WTC11 (cell line): Measurements from ENCODE around the gene KCNT2. TPM values are rescaled to one million over a fixed set of nuclear protein-coding genes. Genes with fewer than 3 reads are reported as not detected.

ENCODE experiments used
- ATAC-seq: fragments of 200-7000 bp; cut with Tn5 transposase; 2 replicates; pipeline ENCODE4 v1.10.0; 2021; ENCODE audit warnings: mild to moderate bottlenecking, moderate library complexity
- CTCF ChIA-PET: fragments of 300-600 bp; sonication (Branson Sonifier 250); formaldehyde crosslinking; loops from one replicate; lab custom pipeline; 2021; ENCODE audit warnings: antibody characterized with exemption; lab: Charles Lee
- POLR2A ChIA-PET: fragments of 350-600 bp; sonication (Branson Sonifier 250); formaldehyde crosslinking; loops from one replicate; lab custom pipeline; 2021; ENCODE audit warnings: antibody characterized with exemption; lab: Charles Lee
- DNase-seq: peaks from one replicate; pipeline ENCODE4 v3.0.0; 2021; ENCODE audit warnings: low spot score
- H3K27ac Mint-ChIP-seq: 2 replicates; pipeline ENCODE4 v1.8.0; 2021; ENCODE audit warnings: mixed read lengths
- H3K27me3 Mint-ChIP-seq: 2 replicates; pipeline ENCODE4 v1.8.0; 2021; ENCODE audit warnings: low read depth, mild to moderate bottlenecking, moderate library complexity, mixed read lengths
- H3K36me3 Mint-ChIP-seq: 2 replicates; pipeline ENCODE4 v1.8.0; 2021; ENCODE audit warnings: mixed read lengths
- H3K4me1 Mint-ChIP-seq: 2 replicates; pipeline ENCODE4 v1.8.0; 2022; ENCODE audit warnings: mixed read lengths
- H3K4me3 Mint-ChIP-seq: 2 replicates; pipeline ENCODE4 v1.8.0; 2021; ENCODE audit warnings: mild to moderate bottlenecking, moderate library complexity, mixed read lengths
- H3K9me3 Mint-ChIP-seq: 2 replicates; pipeline ENCODE4 v1.8.0; 2021; ENCODE audit warnings: mixed read lengths
- ATF1 ChIP-seq: sonication (generic); formaldehyde crosslinking; IDR thresholded peaks from 2 replicates; pipeline ENCODE4 v1.8.1; 2023; ENCODE audit warnings: mild to moderate bottlenecking, moderate library complexity, missing genetic modification reagents
- CREM ChIP-seq: sonication (generic); formaldehyde crosslinking; IDR thresholded peaks from 2 replicates; pipeline ENCODE4 v1.8.1; 2022; ENCODE audit warnings: mild to moderate bottlenecking, missing genetic modification reagents, moderate library complexity
- ESRRA ChIP-seq: sonication (generic); formaldehyde crosslinking; IDR thresholded peaks from 2 replicates; pipeline ENCODE4 v1.8.1; 2022; ENCODE audit warnings: mild to moderate bottlenecking, missing genetic modification reagents, borderline replicate concordance
- FOXP1 ChIP-seq: sonication (generic); formaldehyde crosslinking; IDR thresholded peaks from 2 replicates; pipeline ENCODE4 v1.8.0; 2022; ENCODE audit warnings: missing genetic modification reagents, mild to moderate bottlenecking, moderate library complexity, borderline replicate concordance
- GTF2I ChIP-seq: fragments of 250-450 bp; sonication (Bioruptor Pico); conservative IDR thresholded peaks from 2 replicates; pipeline ENCODE4 v1.4.0; 2021; ENCODE audit warnings: mild to moderate bottlenecking
- JUN ChIP-seq: sonication (generic); formaldehyde crosslinking; IDR thresholded peaks from 2 replicates; pipeline ENCODE4 v1.8.0; 2023; ENCODE audit warnings: mild to moderate bottlenecking, missing genetic modification reagents
- NFE2L1 ChIP-seq: sonication (generic); formaldehyde crosslinking; IDR thresholded peaks from 2 replicates; pipeline ENCODE4 v1.8.1; 2023; ENCODE audit warnings: missing genetic modification reagents
- OVOL2 ChIP-seq: fragments of 250-450 bp; sonication (Bioruptor Pico); IDR thresholded peaks from 2 replicates; pipeline ENCODE4 v1.9.0; 2021; ENCODE audit warnings: mild to moderate bottlenecking, borderline replicate concordance
- PRRX2 ChIP-seq: fragments of 250-450 bp; sonication (Bioruptor Pico); IDR thresholded peaks from 2 replicates; pipeline ENCODE4 v1.8.0; 2021; ENCODE audit warnings: mild to moderate bottlenecking
- RELA ChIP-seq: sonication (generic); formaldehyde crosslinking; IDR thresholded peaks from 2 replicates; pipeline ENCODE4 v1.8.1; 2022; ENCODE audit warnings: missing genetic modification reagents, mild to moderate bottlenecking, borderline replicate concordance
- ZNF423 ChIP-seq: fragments of 250-450 bp; sonication (Bioruptor Pico); IDR thresholded peaks from 2 replicates; pipeline ENCODE4 v2.1.2; 2022; ENCODE audit warnings: mild to moderate bottlenecking, moderate library complexity
- ZNF671 ChIP-seq: fragments of 250-450 bp; sonication (Bioruptor Pico); IDR thresholded peaks from 2 replicates; pipeline ENCODE4 v1.8.0; 2021; ENCODE audit warnings: mild to moderate bottlenecking
- total RNA-seq: library from RNA; stranded (reverse); gene quantifications from 3 replicates; pipeline ENCODE4 v1.2.3, GENCODE V29; 2021
- TF ChIP-seq, protein P1 (sequence below): sonication (generic); formaldehyde crosslinking; IDR thresholded peaks from 2 replicates; pipeline ENCODE4 v1.8.0; 2023; ENCODE audit warnings: missing genetic modification reagents
- TF ChIP-seq, protein P2 (sequence below): sonication (generic); formaldehyde crosslinking; IDR thresholded peaks from 2 replicates; pipeline ENCODE4 v1.8.0; 2022; ENCODE audit warnings: mild to moderate bottlenecking, missing genetic modification reagents
- TF ChIP-seq, protein P3 (sequence below): sonication (generic); formaldehyde crosslinking; conservative IDR thresholded peaks from 2 replicates; pipeline ENCODE4 v1.8.1; 2023; ENCODE audit warnings: mild to moderate bottlenecking, low read depth, missing genetic modification reagents, moderate library complexity
- TF ChIP-seq, protein P4 (sequence below): sonication (generic); formaldehyde crosslinking; IDR thresholded peaks from 2 replicates; pipeline ENCODE4 v1.8.1; 2023; ENCODE audit warnings: mild to moderate bottlenecking, missing genetic modification reagents
- TF ChIP-seq, protein P5 (sequence below): fragments of 250-450 bp; sonication (Bioruptor Pico); IDR thresholded peaks from 2 replicates; pipeline ENCODE4 v1.9.0; 2021; ENCODE audit warnings: mild to moderate bottlenecking, borderline replicate concordance

KCNT2 gene
- total RNA-seq, 1 experiment from 2014 or later, result 11.6 TPM

DNA sequence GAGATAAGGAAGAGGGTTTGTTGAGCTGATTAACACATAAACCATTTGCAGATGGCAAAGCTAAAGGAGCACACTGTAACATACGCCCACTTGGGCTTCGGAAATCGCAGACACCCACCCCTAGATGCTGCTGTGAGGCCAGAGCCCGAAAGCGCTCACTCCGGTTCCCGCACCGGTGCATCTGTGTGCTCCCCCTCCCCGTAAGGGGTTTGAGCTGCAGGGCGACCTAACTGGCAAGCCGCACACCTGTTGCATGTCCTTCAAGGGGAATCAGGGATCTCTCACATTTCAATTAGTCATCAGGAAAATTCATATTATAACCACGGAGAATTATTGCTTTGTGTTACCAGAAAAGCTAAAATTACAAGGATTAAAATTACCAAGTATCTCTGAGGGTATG, 42.2 kb upstream of the KCNT2 start:
- H3K27ac Mint-ChIP-seq, result no peak overlapping the region
- TF ChIP-seq, protein P1, sequence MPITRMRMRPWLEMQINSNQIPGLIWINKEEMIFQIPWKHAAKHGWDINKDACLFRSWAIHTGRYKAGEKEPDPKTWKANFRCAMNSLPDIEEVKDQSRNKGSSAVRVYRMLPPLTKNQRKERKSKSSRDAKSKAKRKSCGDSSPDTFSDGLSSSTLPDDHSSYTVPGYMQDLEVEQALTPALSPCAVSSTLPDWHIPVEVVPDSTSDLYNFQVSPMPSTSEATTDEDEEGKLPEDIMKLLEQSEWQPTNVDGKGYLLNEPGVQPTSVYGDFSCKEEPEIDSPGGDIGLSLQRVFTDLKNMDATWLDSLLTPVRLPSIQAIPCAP, result no peak
- TF ChIP-seq ATF1 (CRISPR knock-in tag), result no peak
- TF ChIP-seq, protein P2, sequence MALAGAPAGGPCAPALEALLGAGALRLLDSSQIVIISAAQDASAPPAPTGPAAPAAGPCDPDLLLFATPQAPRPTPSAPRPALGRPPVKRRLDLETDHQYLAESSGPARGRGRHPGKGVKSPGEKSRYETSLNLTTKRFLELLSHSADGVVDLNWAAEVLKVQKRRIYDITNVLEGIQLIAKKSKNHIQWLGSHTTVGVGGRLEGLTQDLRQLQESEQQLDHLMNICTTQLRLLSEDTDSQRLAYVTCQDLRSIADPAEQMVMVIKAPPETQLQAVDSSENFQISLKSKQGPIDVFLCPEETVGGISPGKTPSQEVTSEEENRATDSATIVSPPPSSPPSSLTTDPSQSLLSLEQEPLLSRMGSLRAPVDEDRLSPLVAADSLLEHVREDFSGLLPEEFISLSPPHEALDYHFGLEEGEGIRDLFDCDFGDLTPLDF (CRISPR knock-in tag), result no peak
- TF ChIP-seq, protein P3, sequence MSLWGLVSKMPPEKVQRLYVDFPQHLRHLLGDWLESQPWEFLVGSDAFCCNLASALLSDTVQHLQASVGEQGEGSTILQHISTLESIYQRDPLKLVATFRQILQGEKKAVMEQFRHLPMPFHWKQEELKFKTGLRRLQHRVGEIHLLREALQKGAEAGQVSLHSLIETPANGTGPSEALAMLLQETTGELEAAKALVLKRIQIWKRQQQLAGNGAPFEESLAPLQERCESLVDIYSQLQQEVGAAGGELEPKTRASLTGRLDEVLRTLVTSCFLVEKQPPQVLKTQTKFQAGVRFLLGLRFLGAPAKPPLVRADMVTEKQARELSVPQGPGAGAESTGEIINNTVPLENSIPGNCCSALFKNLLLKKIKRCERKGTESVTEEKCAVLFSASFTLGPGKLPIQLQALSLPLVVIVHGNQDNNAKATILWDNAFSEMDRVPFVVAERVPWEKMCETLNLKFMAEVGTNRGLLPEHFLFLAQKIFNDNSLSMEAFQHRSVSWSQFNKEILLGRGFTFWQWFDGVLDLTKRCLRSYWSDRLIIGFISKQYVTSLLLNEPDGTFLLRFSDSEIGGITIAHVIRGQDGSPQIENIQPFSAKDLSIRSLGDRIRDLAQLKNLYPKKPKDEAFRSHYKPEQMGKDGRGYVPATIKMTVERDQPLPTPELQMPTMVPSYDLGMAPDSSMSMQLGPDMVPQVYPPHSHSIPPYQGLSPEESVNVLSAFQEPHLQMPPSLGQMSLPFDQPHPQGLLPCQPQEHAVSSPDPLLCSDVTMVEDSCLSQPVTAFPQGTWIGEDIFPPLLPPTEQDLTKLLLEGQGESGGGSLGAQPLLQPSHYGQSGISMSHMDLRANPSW (CRISPR knock-in tag), result no peak
- TF ChIP-seq, protein P4, sequence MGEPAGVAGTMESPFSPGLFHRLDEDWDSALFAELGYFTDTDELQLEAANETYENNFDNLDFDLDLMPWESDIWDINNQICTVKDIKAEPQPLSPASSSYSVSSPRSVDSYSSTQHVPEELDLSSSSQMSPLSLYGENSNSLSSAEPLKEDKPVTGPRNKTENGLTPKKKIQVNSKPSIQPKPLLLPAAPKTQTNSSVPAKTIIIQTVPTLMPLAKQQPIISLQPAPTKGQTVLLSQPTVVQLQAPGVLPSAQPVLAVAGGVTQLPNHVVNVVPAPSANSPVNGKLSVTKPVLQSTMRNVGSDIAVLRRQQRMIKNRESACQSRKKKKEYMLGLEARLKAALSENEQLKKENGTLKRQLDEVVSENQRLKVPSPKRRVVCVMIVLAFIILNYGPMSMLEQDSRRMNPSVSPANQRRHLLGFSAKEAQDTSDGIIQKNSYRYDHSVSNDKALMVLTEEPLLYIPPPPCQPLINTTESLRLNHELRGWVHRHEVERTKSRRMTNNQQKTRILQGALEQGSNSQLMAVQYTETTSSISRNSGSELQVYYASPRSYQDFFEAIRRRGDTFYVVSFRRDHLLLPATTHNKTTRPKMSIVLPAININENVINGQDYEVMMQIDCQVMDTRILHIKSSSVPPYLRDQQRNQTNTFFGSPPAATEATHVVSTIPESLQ, result no peak
- TF ChIP-seq PRRX2, result no peak
- TF ChIP-seq JUN (CRISPR knock-in tag), result no peak
- POLR2A ChIA-PET, result interaction anchor here (1.3 kb wide), 1 partner anchor 41 kb away, joined by 3 read pairs; no protein-coding TSS in a partner anchor

DNA sequence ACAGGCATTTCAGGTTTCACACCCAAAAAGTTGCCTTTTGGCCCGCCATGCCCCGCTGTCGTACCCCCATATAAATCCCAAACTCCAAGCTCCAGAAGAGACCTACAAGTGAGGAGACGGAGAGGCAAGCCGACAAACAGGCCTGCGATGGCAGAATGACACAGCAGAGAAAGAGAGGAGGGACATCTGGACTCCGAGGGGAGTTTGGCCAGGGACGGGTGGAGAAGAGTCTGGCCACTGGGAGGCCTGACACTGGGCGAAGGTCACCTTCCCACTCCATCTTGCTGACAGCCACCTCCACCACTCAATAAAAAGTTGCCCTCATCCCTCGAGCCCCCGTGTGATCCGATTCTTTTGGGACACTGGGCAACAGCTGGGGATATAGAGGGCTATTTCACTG, 41.8 kb upstream of the KCNT2 start:
- Mint-ChIP-seq H3K27ac (no peak overlapping the region), H3K36me3 (no peaks in the 10 kb centered on the region), H3K4me1 (peaks cover 8% of the 10 kb centered on the region; the same call in 1 of the 2 replicates), H3K27me3 (no peaks in the 10 kb centered on the region), H3K4me3 (peak overlapping the region; percentile 56), H3K9me3 (no peaks in the 10 kb centered on the region)
- CTCF ChIA-PET, result no interaction called here
- TF ChIP-seq NFE2L1, result 0 out of 2 replicates have a peak, but pooled peaks have one; percentile 17
- no peak for TF ChIP-seq RELA (CRISPR knock-in tag)
- DNase-seq (no peak), ATAC-seq (peak; percentile 77)
- POLR2A ChIA-PET, result interaction anchor here (1.3 kb wide), 1 partner anchor 41 kb away, joined by 3 read pairs; no protein-coding TSS in a partner anchor

More for the DNA sequence above, 42.2 kb upstream of the KCNT2 start:
- CTCF ChIA-PET, result no interaction called here
- H3K4me3 Mint-ChIP-seq, result peak overlapping the region; percentile 56
- no peaks in the 10 kb centered on the region for H3K9me3 Mint-ChIP-seq
- DNase-seq (peak; percentile 24), ATAC-seq (peak; percentile 92)
- no peaks in the 10 kb centered on the region for H3K27me3 Mint-ChIP-seq
- peaks cover 11% of the 10 kb centered on the region; the same call in 1 of the 2 replicates for H3K4me1 Mint-ChIP-seq
- no peaks in the 10 kb centered on the region for H3K36me3 Mint-ChIP-seq

DNA sequence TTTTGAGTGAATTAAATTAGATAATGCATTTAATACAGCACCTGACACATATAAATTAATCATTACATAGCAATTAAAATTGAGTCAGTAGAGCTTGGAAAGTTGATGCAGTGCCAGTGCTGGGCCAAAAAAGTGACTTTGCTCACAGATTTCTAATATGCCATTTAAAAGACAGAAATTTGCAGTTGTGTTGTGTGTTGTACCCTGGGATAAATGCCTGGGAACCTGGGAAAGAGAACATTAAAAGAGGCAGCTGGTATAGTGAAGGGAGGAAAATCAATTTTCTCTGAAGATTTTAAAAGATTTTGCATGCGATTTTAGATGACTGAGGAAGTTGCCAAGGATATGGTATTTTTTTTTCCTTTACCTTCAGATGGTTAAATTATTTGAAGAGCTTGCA, 32.7 kb upstream of the KCNT2 start:
- Mint-ChIP-seq H3K27ac (no peak overlapping the region), H3K27me3 (no peaks in the 10 kb centered on the region), H3K4me3 (no peak overlapping the region), H3K36me3 (no peaks in the 10 kb centered on the region), H3K4me1 (no peaks in the 10 kb centered on the region), H3K9me3 (no peaks in the 10 kb centered on the region)
- DNase-seq (no peak), ATAC-seq (no peak)
- POLR2A ChIA-PET, result no interaction called here
- CTCF ChIA-PET, result no interaction called here
- TF ChIP-seq, protein P4, result no peak
- TF ChIP-seq CREM (CRISPR knock-in tag) (no peak), OVOL2 (no peak), ZNF423 (CRISPR knock-in tag) (no peak), ATF1 (CRISPR knock-in tag) (no peak), ESRRA (CRISPR knock-in tag) (no peak), FOXP1 (CRISPR knock-in tag) (no peak), RELA (CRISPR knock-in tag) (no peak), GTF2I (no peak), ZNF671 (CRISPR knock-in tag) (no peak)
- TF ChIP-seq, protein P5, sequence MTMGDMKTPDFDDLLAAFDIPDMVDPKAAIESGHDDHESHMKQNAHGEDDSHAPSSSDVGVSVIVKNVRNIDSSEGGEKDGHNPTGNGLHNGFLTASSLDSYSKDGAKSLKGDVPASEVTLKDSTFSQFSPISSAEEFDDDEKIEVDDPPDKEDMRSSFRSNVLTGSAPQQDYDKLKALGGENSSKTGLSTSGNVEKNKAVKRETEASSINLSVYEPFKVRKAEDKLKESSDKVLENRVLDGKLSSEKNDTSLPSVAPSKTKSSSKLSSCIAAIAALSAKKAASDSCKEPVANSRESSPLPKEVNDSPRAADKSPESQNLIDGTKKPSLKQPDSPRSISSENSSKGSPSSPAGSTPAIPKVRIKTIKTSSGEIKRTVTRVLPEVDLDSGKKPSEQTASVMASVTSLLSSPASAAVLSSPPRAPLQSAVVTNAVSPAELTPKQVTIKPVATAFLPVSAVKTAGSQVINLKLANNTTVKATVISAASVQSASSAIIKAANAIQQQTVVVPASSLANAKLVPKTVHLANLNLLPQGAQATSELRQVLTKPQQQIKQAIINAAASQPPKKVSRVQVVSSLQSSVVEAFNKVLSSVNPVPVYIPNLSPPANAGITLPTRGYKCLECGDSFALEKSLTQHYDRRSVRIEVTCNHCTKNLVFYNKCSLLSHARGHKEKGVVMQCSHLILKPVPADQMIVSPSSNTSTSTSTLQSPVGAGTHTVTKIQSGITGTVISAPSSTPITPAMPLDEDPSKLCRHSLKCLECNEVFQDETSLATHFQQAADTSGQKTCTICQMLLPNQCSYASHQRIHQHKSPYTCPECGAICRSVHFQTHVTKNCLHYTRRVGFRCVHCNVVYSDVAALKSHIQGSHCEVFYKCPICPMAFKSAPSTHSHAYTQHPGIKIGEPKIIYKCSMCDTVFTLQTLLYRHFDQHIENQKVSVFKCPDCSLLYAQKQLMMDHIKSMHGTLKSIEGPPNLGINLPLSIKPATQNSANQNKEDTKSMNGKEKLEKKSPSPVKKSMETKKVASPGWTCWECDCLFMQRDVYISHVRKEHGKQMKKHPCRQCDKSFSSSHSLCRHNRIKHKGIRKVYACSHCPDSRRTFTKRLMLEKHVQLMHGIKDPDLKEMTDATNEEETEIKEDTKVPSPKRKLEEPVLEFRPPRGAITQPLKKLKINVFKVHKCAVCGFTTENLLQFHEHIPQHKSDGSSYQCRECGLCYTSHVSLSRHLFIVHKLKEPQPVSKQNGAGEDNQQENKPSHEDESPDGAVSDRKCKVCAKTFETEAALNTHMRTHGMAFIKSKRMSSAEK (CRISPR knock-in tag), result no peak
